AG04449 (cell line): ENCODE results near the gene AMBRA1.

Experiments
- CTCF ChIA-PET: fragments of 350-600 bp; formaldehyde crosslinking; extraction: SDS; loops from one replicate; lab custom pipeline; 2021; ENCODE audit warnings: antibody characterized with exemption; lab: Yijun Ruan, JAX
- POLR2A ChIA-PET: fragments of 400-600, 350-600 bp; formaldehyde crosslinking; extraction: SDS; loops from one replicate; lab custom pipeline; 2020; ENCODE audit warnings: antibody characterized with exemption, inconsistent platforms; lab: Yijun Ruan, JAX
- DNase-seq: peaks from one replicate; pipeline ENCODE4 v3.0.0-alpha.2; 2010; ENCODE audit warnings: low read depth, low spot score
- H3K4me3 ChIP-seq: 2 replicates; pipeline ENCODE4 v1.5.1; 2011; ENCODE audit warnings: low read depth, mild to moderate bottlenecking, control low read depth, low read length
- TF ChIP-seq, protein P1 (sequence below): IDR thresholded peaks from one replicate; pipeline ENCODE4 v1.5.1; 2011; ENCODE audit warnings: mild to moderate bottlenecking, moderate library complexity, low read length, control low read depth, inconsistent platforms; ENCODE audit not compliant: insufficient read depth; ENCODE audit errors: missing control alignments

AMBRA1 gene

DNA sequence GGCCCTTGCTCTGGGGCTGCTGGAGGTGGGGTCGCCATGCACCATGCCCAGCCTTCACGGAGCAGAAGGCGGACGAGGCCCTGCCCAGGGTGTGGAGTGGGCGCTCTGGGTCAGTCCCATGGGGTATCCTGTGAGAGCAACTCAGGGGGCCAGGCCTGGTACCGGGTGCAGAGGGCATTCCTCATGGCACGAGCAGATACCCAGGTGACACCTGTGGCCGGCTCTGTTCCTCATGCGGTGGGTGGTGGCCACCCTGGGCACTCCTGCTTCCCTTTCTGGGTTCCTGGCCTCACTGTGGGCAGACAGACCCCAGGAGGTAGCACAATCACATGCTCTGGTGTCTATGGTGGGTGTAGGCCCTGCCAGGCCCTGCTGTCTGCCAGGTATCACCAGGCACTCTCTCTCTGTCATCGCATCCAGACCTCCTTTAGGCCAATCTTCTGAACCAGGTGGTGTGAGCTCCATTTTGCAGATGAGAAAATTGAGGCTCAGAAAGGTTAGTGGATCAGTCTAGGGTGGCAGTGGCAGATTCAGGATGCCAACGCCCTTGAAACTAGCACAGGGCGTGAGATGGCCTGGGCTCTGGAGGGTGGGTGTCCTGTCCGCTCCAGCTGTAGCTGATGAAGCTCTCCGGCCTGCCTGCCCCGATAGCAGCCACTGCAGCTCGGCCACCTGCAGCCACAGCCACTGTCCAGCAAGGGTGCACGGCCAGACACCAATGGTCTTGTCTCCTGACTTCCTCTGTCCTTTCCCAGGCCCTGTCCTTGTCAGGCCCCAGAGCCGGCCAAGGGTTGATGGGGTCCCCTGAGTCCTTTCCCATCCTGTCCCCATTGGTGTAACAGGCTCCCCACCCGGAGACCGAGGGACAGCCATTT, 231.4 kb downstream of the AMBRA1 start:
- ChIA-PET CTCF (interaction anchor here (1.0 to 27.5 kb wide), 6 partner anchors 1 to 167 kb away, joined by 3 to 498 read pairs (median 10); partner anchors contain the start of gene DGKZ), POLR2A (no interaction called here)
- DNase-seq = no peak
- TF ChIP-seq, protein P1, sequence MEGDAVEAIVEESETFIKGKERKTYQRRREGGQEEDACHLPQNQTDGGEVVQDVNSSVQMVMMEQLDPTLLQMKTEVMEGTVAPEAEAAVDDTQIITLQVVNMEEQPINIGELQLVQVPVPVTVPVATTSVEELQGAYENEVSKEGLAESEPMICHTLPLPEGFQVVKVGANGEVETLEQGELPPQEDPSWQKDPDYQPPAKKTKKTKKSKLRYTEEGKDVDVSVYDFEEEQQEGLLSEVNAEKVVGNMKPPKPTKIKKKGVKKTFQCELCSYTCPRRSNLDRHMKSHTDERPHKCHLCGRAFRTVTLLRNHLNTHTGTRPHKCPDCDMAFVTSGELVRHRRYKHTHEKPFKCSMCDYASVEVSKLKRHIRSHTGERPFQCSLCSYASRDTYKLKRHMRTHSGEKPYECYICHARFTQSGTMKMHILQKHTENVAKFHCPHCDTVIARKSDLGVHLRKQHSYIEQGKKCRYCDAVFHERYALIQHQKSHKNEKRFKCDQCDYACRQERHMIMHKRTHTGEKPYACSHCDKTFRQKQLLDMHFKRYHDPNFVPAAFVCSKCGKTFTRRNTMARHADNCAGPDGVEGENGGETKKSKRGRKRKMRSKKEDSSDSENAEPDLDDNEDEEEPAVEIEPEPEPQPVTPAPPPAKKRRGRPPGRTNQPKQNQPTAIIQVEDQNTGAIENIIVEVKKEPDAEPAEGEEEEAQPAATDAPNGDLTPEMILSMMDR = no peak
- peak overlapping the region; percentile 37; the same call in 1 of the 2 replicates for H3K4me3 ChIP-seq

DNA sequence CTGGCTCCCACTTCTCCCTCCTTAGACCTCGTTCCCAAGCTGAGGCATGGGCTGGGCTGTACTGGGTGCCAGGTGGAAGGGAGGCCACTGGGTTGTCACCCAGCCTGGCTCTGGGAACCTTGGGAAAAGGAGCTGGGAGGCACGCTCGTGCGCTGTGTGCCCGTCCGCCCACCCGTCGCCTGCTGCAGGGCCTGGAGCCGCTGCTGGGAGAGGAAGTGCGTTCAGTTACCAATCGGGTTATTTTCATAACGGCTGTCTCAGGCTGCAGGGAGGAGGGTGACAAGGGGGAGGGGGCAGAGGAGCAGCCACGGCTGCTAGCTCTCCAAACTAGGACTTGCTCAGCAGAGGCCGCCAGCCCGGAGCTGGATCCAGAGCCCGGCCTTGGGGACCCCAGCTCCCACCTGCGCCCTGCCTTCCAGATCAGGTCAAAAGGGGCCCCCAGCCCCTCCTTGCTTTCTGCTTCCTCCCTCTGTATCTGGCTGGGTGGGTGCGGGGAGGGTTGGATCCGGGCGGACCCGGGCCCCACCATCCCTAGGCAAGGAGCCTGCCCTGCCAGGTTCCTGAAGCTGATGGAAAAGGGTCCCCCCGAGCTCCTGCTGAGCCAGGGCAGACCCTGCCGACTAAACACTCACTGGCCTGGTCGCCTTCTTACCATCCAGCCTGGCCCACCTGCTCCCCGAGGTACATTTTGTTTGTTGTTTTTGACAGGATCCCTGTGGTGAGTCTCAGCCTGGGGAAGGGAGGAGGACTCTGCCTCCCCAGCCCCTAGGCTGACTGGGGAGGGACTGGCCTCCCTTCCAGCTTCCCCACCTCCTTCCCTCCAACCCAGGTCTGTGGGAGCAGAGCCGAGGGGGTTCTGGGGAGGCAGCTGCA, 232.3 kb downstream of the AMBRA1 start:
- DNase-seq = no peak
- peak overlapping the region; percentile 37 for H3K4me3 ChIP-seq
- ChIA-PET POLR2A (interaction anchor here (1.3 to 1.7 kb wide), 2 partner anchors 10 to 18 kb away, joined by 3 to 8 read pairs; no protein-coding TSS in a partner anchor), CTCF (interaction anchor here (1.0 to 27.5 kb wide), 11 partner anchors 2 to 262 kb away, joined by 3 to 498 read pairs (median 6); partner anchors contain the start of gene DGKZ)
- TF ChIP-seq, protein P1 = no peak

DNA sequence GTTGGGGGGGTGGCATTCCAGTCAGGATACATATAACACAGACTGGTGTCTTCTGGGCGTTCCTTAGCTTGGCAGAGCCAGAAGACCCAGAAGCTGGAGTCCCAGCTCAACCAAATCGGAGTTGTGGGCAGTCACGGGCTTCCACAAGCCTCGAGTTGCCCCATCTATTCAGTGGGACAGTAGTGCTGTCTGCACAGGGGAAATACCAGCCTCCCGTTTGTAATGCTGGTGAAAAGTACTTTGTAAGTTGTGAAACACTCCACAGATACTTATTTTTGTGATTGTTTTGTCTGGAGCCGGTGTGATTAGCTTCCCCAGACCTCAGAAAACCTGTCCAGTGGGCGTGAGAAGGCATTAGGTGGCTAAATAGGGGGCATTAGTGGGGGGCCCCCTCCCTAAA, 232.9 kb downstream of the AMBRA1 start:
- H3K4me3 ChIP-seq = peak overlapping the region; percentile 37
- DNase-seq = no peak
- CTCF ChIA-PET = interaction anchor here (1.0 to 27.5 kb wide), 11 partner anchors 3 to 261 kb away, joined by 3 to 498 read pairs (median 6); partner anchors contain the start of gene DGKZ
- POLR2A ChIA-PET = interaction anchor here (1.3 to 1.7 kb wide), 2 partner anchors 9 to 17 kb away, joined by 3 to 8 read pairs; no protein-coding TSS in a partner anchor
- TF ChIP-seq, protein P1 = no peak

DNA sequence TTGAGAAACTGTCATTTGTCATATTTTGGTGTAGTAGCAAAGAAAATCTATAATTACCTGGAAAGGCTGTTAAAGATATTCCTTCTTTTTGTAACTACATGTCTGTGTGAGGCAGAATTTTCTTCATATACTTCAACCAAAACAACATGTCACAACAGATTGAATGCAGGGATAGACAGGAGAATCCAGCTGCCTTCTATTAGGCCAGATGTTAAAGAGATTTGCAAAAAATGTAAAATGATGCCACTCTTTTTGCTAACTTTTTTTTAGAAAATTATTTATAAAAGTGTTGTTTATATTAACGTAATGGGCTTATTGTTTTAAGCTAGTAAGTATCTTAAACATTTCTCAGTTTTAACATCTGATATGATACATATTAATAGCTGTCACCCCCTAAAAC, 233.9 kb downstream of the AMBRA1 start:
- ChIA-PET POLR2A (no interaction called here), CTCF (interaction anchor here (1.0 to 27.5 kb wide), 6 partner anchors 4 to 173 kb away, joined by 3 to 498 read pairs (median 10); partner anchors contain the start of gene DGKZ)
- TF ChIP-seq, protein P1 = no peak
- no peak overlapping the region for H3K4me3 ChIP-seq
- no peak for DNase-seq

DNA sequence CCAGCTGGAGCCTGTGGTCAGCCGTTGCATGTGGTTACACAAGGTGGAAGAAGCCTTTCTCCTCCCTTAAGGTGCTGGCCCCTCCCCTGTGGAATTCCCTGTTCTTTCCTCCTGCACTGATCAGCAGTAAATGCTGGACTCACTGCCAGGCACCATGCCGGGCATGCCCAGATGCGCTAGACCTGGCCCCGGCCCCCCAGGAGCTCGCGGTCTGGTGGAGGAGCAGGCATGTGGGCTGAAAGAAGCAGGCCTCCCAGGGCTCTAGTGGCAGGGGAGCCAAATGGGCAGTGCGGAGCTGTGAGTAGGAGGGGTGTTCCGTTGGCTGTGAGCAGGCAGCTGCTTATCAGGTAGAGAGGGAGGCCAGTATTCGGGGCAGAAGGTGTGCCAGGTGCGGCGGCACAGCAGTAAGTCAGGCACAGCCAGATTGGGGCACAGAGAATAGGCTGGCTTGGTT, 236.3 kb downstream of the AMBRA1 start:
- TF ChIP-seq, protein P1 = no peak
- no peak for DNase-seq
- ChIA-PET POLR2A (no interaction called here), CTCF (interaction anchor here (0.9 to 27.5 kb wide), 3 partner anchors 6 to 187 kb away, joined by 3 to 498 read pairs (median 498); partner anchors contain the start of gene DGKZ)
- H3K4me3 ChIP-seq = no peak overlapping the region
